ENCODE results near the gene HECW1. TPM values are rescaled to one million over a fixed set of nuclear protein-coding genes. Genes with fewer than 3 reads are reported as not detected.

HECW1 gene
- total and polyA plus RNA-seq, 4 donors = 0.05 TPM; not detected in 3

GRCh38 chr7:43192806-43193460, 80.5 kb downstream of the HECW1 start:
- Histone ChIP-seq H3K36me3 (ENCODE audit: control insufficient read depth in 4 of 4, insufficient read depth in 3 of 4, low read depth in 1 of 4, low read length in 3 of 4) (no peaks in the 10 kb centered on the region), H3K4me1 (ENCODE audit: control insufficient read depth in 4 of 4, insufficient read depth in 4 of 4, low read length in 3 of 4) (no peaks in the 10 kb centered on the region), H3K4me3 (ENCODE audit: low read depth in 1 of 3, low read length in 3 of 3) (no peak overlapping the region), H3K9ac (ENCODE audit: low read depth in 1 of 2, low read length in 2 of 2) (no peak overlapping the region), H3K9me3 (ENCODE audit: control insufficient read depth in 4 of 4, low read length in 3 of 4) (no peaks in the 10 kb centered on the region), H3K27ac (ENCODE audit: low read depth in 1 of 2, low read length in 2 of 2) (no peak overlapping the region), H3K27me3 (ENCODE audit: control insufficient read depth in 4 of 4, insufficient read depth in 4 of 4, low read length in 3 of 4) (peaks cover 0 to 6% (median 1%) of the 10 kb centered on the region in 4 donors)
- no peak for TF ChIP-seq HNF4A (conservative IDR thresholded peaks at IDR 0.05)
- no peak for TF ChIP-seq JUND (IDR thresholded peaks at IDR 0.05)
- TF ChIP-seq GABPA (IDR thresholded peaks at IDR 0.05 in 1 of 2, conservative IDR thresholded peaks at IDR 0.05 in 1 of 2) = no peak
- no peak for TF ChIP-seq RAD21 (IDR thresholded peaks at IDR 0.05)
- TF ChIP-seq MAX (IDR thresholded peaks at IDR 0.05) = no peak
- TF ChIP-seq YY1 (IDR thresholded peaks at IDR 0.05) = no peak
- no peak for TF ChIP-seq CTCF (IDR thresholded peaks at IDR 0.05; ENCODE audit: low read depth, low read length, missing input control)
- no peak for TF ChIP-seq ATF3 (IDR thresholded peaks at IDR 0.05)
- no peak for TF ChIP-seq FOXA2 (IDR thresholded peaks at IDR 0.05)
- no peak for TF ChIP-seq TAF1 (conservative IDR thresholded peaks at IDR 0.05)
- WGBS = 89% methylated on average over 7 of the region's 7 CpGs
- DNase-seq (ENCODE audit: low spot score) = no peak

GRCh38 chr7:43193893-43194292, 81.4 kb downstream of the HECW1 start:
- Histone ChIP-seq H3K9ac (ENCODE audit: low read depth in 1 of 2, low read length in 2 of 2) (no peak overlapping the region), H3K36me3 (ENCODE audit: control insufficient read depth in 4 of 4, insufficient read depth in 3 of 4, low read depth in 1 of 4, low read length in 3 of 4) (no peaks in the 10 kb centered on the region), H3K4me1 (ENCODE audit: control insufficient read depth in 4 of 4, insufficient read depth in 4 of 4, low read length in 3 of 4) (no peaks in the 10 kb centered on the region), H3K27ac (ENCODE audit: low read depth in 1 of 2, low read length in 2 of 2) (no peak overlapping the region), H3K9me3 (ENCODE audit: control insufficient read depth in 4 of 4, low read length in 3 of 4) (no peaks in the 10 kb centered on the region), H3K27me3 (ENCODE audit: control insufficient read depth in 4 of 4, insufficient read depth in 4 of 4, low read length in 3 of 4) (peaks cover 0 to 12% (median 4%) of the 10 kb centered on the region in 4 donors), H3K4me3 (ENCODE audit: low read depth in 1 of 3, low read length in 3 of 3) (no peak overlapping the region)
- DNase-seq (ENCODE audit: low spot score) = no peak
- 46% methylated on average over 2 of the region's 2 CpGs for WGBS
- TF ChIP-seq HNF4A (conservative IDR thresholded peaks at IDR 0.05) = no peak
- no peak for TF ChIP-seq CTCF (IDR thresholded peaks at IDR 0.05; ENCODE audit: low read depth, low read length, missing input control)
- TF ChIP-seq FOXA1 (IDR thresholded peaks at IDR 0.05) = no peak
- no peak for TF ChIP-seq TAF1 (conservative IDR thresholded peaks at IDR 0.05)
- no peak for TF ChIP-seq GABPA (IDR thresholded peaks at IDR 0.05 in 1 of 2, conservative IDR thresholded peaks at IDR 0.05 in 1 of 2)
- no peak for TF ChIP-seq NR2F2 (IDR thresholded peaks at IDR 0.05)
- no peak for TF ChIP-seq RXRA (IDR thresholded peaks at IDR 0.05)
- no peak for TF ChIP-seq ZBTB33 (IDR thresholded peaks at IDR 0.05)
- no peak for TF ChIP-seq RAD21 (IDR thresholded peaks at IDR 0.05)
- no peak for TF ChIP-seq HNF4G (IDR thresholded peaks at IDR 0.05)
- no peak for TF ChIP-seq JUND (IDR thresholded peaks at IDR 0.05)
- TF ChIP-seq SP1 (IDR thresholded peaks at IDR 0.05) = no peak
- TF ChIP-seq MAX (IDR thresholded peaks at IDR 0.05) = no peak
- no peak for TF ChIP-seq YY1 (IDR thresholded peaks at IDR 0.05)
- no peak for TF ChIP-seq EGR1 (IDR thresholded peaks at IDR 0.05; ENCODE audit: low read depth in 2 of 2)
- TF ChIP-seq ATF3 (IDR thresholded peaks at IDR 0.05) = no peak
